T-helper 9 cell (primary cell): ENCODE measurements around the gene SPRY4.
"Not testable (repeated sequence)": the region's sequence is repeated elsewhere in the genome, so short reads cannot be mapped to it uniquely, and the experiment has no call there.

ENCODE experiments used
- DNase-seq: peaks from one replicate; pipeline ENCODE4 v3.0.0-alpha.2; 2020
- total RNA-seq, 2 donors: gene quantifications; one replicate each; lab custom pipeline; 2026; lab: John Stamatoyannopoulos, UW

The SPRY4 gene
- 0 to 0.72 reads per million in 2 donors for total RNA-seq

GRCh38 chr5:142324871-142325724 lies at the start of gene SPRY4:
TSS of gene SPRY4 (minus strand) at chr5:142325021. CDS start at chr5:142315108, 9,913 bp downstream.
- DNase-seq: peak; percentile 54

- DNase-seq: no peak
Measured at GRCh38 chr5:142368529-142368928, 43.7 kb upstream of the SPRY4 start.

GRCh38 chr5:142366007-142366406 lies 41.2 kb upstream of the SPRY4 start:
- DNase-seq: no peak

GRCh38 chr5:142364251-142365145 lies 39.7 kb upstream of the SPRY4 start:
- DNase-seq: no peak

GRCh38 chr5:142363619-142363963 lies 38.8 kb upstream of the SPRY4 start:
- DNase-seq: no peak

GRCh38 chr5:142362193-142362592 lies 37.4 kb upstream of the SPRY4 start:
- DNase-seq: not testable (repeated sequence)

GRCh38 chr5:142360607-142361120 lies 35.8 kb upstream of the SPRY4 start:
- DNase-seq: no peak

- DNase-seq: no peak
Measured at GRCh38 chr5:142360051-142360498, 35.3 kb upstream of the SPRY4 start.

- no peak for DNase-seq
Measured at GRCh38 chr5:142358648-142359047, 33.8 kb upstream of the SPRY4 start.

- DNase-seq: no peak
Measured at GRCh38 chr5:142358121-142358520, 33.3 kb upstream of the SPRY4 start.

GRCh38 chr5:142357469-142358090 lies 32.8 kb upstream of the SPRY4 start:
- DNase-seq: no peak

GRCh38 chr5:142356716-142357468 lies 32.1 kb upstream of the SPRY4 start:
- DNase-seq: peak; percentile 77

- DNase-seq: no peak
Measured at GRCh38 chr5:142356349-142356715, 31.5 kb upstream of the SPRY4 start.

- no peak for DNase-seq
Measured at GRCh38 chr5:142353071-142353472, 28.3 kb upstream of the SPRY4 start.

- DNase-seq: no peak
Measured at GRCh38 chr5:142350021-142350420, 25.2 kb upstream of the SPRY4 start.

GRCh38 chr5:142346706-142347105 lies 21.9 kb upstream of the SPRY4 start:
- DNase-seq: no peak

GRCh38 chr5:142344915-142345314 lies 20.1 kb upstream of the SPRY4 start:
- not testable (repeated sequence) for DNase-seq

GRCh38 chr5:142343531-142343930 lies 18.7 kb upstream of the SPRY4 start:
- DNase-seq: no peak

- DNase-seq: no peak
Measured at GRCh38 chr5:142342128-142342981, 17.5 kb upstream of the SPRY4 start.

GRCh38 chr5:142339781-142340180 lies 15.0 kb upstream of the SPRY4 start:
- no peak for DNase-seq

GRCh38 chr5:142334538-142334937 lies 9.7 kb upstream of the SPRY4 start:
- DNase-seq: no peak
